ENCODE measurements around the gene SLC4A7. TPM values are rescaled to one million over a fixed set of nuclear protein-coding genes. Genes with fewer than 3 reads are reported as not detected.

Gene SLC4A7
- total and polyA plus RNA-seq, 2 experiments from 2014 or later, result 8.0 to 54.8 TPM

DNA sequence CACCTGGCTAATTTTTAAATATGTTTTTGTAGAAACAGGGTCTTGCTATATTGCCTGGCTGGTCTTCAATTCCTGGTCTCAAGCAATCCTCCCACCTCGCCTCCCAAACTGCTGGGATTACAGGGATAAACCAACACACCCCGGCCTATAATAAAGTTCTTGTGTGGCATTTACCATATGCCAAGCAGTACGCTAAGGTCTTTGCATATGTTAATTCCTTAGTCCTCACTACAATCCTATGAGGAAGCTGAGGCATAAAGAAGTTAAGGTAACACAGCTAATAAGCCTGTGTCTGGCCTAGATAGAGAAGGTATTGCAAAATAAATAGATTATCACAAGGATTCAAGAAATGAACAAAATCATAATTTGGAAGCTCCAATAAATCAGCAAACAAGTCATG lies 17.6 kb upstream of the SLC4A7 start:
- TF ChIP-seq, protein P1, sequence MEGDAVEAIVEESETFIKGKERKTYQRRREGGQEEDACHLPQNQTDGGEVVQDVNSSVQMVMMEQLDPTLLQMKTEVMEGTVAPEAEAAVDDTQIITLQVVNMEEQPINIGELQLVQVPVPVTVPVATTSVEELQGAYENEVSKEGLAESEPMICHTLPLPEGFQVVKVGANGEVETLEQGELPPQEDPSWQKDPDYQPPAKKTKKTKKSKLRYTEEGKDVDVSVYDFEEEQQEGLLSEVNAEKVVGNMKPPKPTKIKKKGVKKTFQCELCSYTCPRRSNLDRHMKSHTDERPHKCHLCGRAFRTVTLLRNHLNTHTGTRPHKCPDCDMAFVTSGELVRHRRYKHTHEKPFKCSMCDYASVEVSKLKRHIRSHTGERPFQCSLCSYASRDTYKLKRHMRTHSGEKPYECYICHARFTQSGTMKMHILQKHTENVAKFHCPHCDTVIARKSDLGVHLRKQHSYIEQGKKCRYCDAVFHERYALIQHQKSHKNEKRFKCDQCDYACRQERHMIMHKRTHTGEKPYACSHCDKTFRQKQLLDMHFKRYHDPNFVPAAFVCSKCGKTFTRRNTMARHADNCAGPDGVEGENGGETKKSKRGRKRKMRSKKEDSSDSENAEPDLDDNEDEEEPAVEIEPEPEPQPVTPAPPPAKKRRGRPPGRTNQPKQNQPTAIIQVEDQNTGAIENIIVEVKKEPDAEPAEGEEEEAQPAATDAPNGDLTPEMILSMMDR (IDR thresholded peaks at IDR 0.05; ENCODE audit: low read depth, low read length), result no peak
- no peaks in the 10 kb centered on the region for H3K4me1 ChIP-seq (ENCODE audit: low read depth)
- no peaks in the 10 kb centered on the region for H3K36me3 ChIP-seq
- no peaks in the 10 kb centered on the region for H3K9me3 ChIP-seq (ENCODE audit: low read depth)
- H3K27me3 ChIP-seq, result no peaks in the 10 kb centered on the region
- no peak overlapping the region for H3K4me3 ChIP-seq
- H3K27ac ChIP-seq, result no peak overlapping the region
- no peak for DNase-seq (ENCODE audit: low read depth in 1 of 2, low spot score in 1 of 2)

DNA sequence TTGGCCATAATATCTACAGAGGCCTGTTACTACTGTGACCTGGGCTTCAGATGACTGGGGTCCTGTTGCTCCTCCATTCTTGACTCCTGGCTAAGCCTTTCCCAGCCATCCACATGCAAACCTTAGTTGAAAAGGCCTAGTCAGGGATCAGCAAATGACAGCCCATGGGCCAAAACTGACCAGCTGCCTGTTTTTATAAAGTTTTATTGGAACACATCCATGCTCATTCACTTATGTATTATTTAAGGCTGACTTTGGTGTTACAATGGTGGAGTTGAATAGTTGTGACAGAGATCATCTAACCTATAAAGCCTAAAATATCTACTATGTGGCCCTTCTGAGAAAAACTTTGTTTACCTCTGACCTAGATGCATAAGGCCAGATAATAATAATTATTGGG lies 16.8 kb upstream of the SLC4A7 start:
- no peaks in the 10 kb centered on the region for H3K9me3 ChIP-seq (ENCODE audit: low read depth)
- no peak overlapping the region for H3K27ac ChIP-seq
- no peaks in the 10 kb centered on the region for H3K36me3 ChIP-seq
- TF ChIP-seq, protein P1 (IDR thresholded peaks at IDR 0.05; ENCODE audit: low read depth, low read length), result no peak
- no peak for DNase-seq (ENCODE audit: low read depth in 1 of 2, low spot score in 1 of 2)
- no peaks in the 10 kb centered on the region for H3K4me1 ChIP-seq (ENCODE audit: low read depth)
- no peaks in the 10 kb centered on the region for H3K27me3 ChIP-seq
- no peak overlapping the region for H3K4me3 ChIP-seq

DNA sequence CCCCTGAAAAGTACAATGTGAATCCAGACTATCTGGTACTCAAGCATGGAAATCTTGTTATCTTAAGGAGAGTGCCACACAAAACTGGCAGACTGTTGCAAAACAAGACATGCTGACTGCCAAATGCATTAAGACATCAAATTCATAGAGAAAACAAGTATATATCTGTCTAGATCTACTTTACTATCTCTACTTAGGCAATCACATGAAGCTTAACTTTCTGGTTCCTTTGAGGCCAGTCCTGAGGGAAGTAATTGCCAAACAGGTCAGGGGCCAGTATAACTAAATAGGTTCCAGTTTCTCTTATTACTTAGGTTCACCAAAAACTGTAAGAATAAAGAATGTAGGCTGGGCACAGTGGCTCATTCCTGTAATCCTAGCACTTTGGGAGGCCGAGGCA lies 15.9 kb upstream of the SLC4A7 start:
- Histone ChIP-seq H3K27ac (no peak overlapping the region), H3K9me3 (ENCODE audit: low read depth) (no peaks in the 10 kb centered on the region), H3K4me1 (ENCODE audit: low read depth) (no peaks in the 10 kb centered on the region), H3K27me3 (no peaks in the 10 kb centered on the region), H3K4me3 (no peak overlapping the region), H3K36me3 (no peaks in the 10 kb centered on the region)
- DNase-seq (ENCODE audit: low read depth in 1 of 2, low spot score in 1 of 2), result peak in 1 of 2 donors; percentile 21
- TF ChIP-seq, protein P1 (IDR thresholded peaks at IDR 0.05; ENCODE audit: low read depth, low read length), result no peak

DNA sequence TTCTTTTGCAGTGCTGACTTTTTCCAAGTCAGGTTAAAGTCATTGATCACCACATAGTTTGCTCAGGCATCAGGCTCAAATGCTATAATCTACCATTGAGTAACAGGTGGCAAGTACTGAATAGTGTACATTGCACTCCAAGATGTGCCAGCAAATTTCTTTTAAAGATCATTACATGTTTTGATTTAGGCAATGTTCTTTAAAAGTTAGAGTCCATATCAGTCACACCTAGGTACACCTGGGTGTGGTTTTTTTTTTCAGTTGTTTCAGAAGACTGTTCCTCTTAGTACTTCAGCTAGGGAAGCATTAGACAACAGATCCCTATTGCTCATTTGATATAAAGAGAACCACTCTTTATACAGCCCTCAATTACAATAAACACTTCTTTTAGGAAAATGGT lies 10.6 kb upstream of the SLC4A7 start:
- TF ChIP-seq, protein P1 (IDR thresholded peaks at IDR 0.05; ENCODE audit: low read depth, low read length), result no peak
- DNase-seq (ENCODE audit: low read depth in 1 of 2, low spot score in 1 of 2), result no peak
- Histone ChIP-seq H3K9me3 (ENCODE audit: low read depth) (no peaks in the 10 kb centered on the region), H3K4me1 (ENCODE audit: low read depth) (no peaks in the 10 kb centered on the region), H3K27me3 (no peaks in the 10 kb centered on the region), H3K36me3 (no peaks in the 10 kb centered on the region), H3K27ac (no peak overlapping the region), H3K4me3 (no peak overlapping the region)

DNA sequence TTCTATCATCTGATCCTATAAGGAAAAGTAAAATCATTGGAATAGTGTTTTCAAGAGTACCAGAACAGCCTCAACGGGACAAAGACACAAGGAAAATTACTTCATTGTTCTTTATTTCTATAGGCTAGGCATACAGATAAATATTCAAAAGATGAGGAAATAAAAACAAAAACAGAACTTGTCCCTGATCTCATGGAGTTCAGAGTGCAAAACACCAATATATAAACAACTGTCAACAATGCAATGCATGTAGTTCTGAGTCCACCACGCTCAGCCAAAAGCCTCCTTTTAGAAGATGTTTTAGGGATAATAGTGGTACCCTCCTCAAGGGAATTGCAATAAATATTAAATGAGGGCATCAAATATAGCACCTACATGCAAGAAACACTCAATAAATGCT lies 4.6 kb upstream of the SLC4A7 start:
- no peak for DNase-seq (ENCODE audit: low read depth in 1 of 2, low spot score in 1 of 2)
- H3K4me3 ChIP-seq, result no peak overlapping the region

More for the DNA sequence above, 4.6 kb upstream of the SLC4A7 start:
- Histone ChIP-seq H3K9me3 (ENCODE audit: low read depth) (no peaks in the 10 kb centered on the region), H3K36me3 (no peaks in the 10 kb centered on the region), H3K27me3 (no peaks in the 10 kb centered on the region), H3K27ac (no peak overlapping the region), H3K4me1 (ENCODE audit: low read depth) (peaks cover 3% of the 10 kb centered on the region)
- TF ChIP-seq, protein P1 (IDR thresholded peaks at IDR 0.05; ENCODE audit: low read depth, low read length), result no peak

Data from cardiac muscle cell (in vitro differentiated cells and primary cell).